ENCODE results near the gene ZNF80. TPM values are rescaled to one million over a fixed set of nuclear protein-coding genes. Genes with fewer than 3 reads are reported as not detected.

ZNF80 gene
- total and polyA plus RNA-seq, 2 donors from 2014 or later = 0.28 TPM; not detected in 1

- Histone ChIP-seq H3K9me3 (ENCODE audit: control insufficient read depth in 2 of 3, insufficient read depth in 1 of 3, low read length in 3 of 3) (no peaks in the 10 kb centered on the region), H3K36me3 (ENCODE audit: control insufficient read depth in 2 of 3, insufficient read depth in 3 of 3, low read length in 3 of 3) (no peaks in the 10 kb centered on the region), H3K4me3 (ENCODE audit: low read length in 3 of 3) (no peak overlapping the region), H3K9ac (ENCODE audit: low read length in 3 of 3) (no peak overlapping the region), H3K27ac (ENCODE audit: low read depth in 2 of 2, low read length in 2 of 2) (no peak overlapping the region), H3K4me1 (ENCODE audit: control insufficient read depth in 2 of 3, insufficient read depth in 2 of 3, low read depth in 1 of 3, low read length in 3 of 3) (no peaks in the 10 kb centered on the region), H3K27me3 (ENCODE audit: control insufficient read depth, insufficient read depth, low read length) (no peaks in the 10 kb centered on the region)
- intact Hi-C loops (cut with DNase I) = no loop called here
- no peak for DNase-seq
- FAIRE-seq = peak; percentile 72
- TF ChIP-seq CTCF (IDR thresholded peaks at IDR 0.05; ENCODE audit: borderline replicate concordance, extremely low read depth, insufficient read depth) = no peak
Observed at GRCh38 chr3:114259566-114259965, 22.2 kb upstream of the ZNF80 start.

- Histone ChIP-seq H3K36me3 (ENCODE audit: control insufficient read depth in 2 of 3, insufficient read depth in 3 of 3, low read length in 3 of 3) (no peaks in the 10 kb centered on the region), H3K27ac (ENCODE audit: low read depth in 2 of 2, low read length in 2 of 2) (no peak overlapping the region), H3K27me3 (ENCODE audit: control insufficient read depth, insufficient read depth, low read length) (no peaks in the 10 kb centered on the region), H3K9me3 (ENCODE audit: control insufficient read depth in 2 of 3, insufficient read depth in 1 of 3, low read length in 3 of 3) (no peaks in the 10 kb centered on the region), H3K4me1 (ENCODE audit: control insufficient read depth in 2 of 3, insufficient read depth in 2 of 3, low read depth in 1 of 3, low read length in 3 of 3) (no peaks in the 10 kb centered on the region), H3K9ac (ENCODE audit: low read length in 3 of 3) (no peak overlapping the region), H3K4me3 (ENCODE audit: low read length in 3 of 3) (no peak overlapping the region)
- intact Hi-C loops (cut with DNase I) = no loop called here
- DNase-seq = no peak
- TF ChIP-seq CTCF (IDR thresholded peaks at IDR 0.05; ENCODE audit: borderline replicate concordance, extremely low read depth, insufficient read depth) = no peak
- no peak for FAIRE-seq
Observed at GRCh38 chr3:114253505-114253904, 16.1 kb upstream of the ZNF80 start.

GRCh38 chr3:114252954-114253353 is 15.6 kb upstream of the ZNF80 start:
- Histone ChIP-seq H3K9ac (ENCODE audit: low read length in 3 of 3) (no peak overlapping the region), H3K4me1 (ENCODE audit: control insufficient read depth in 2 of 3, insufficient read depth in 2 of 3, low read depth in 1 of 3, low read length in 3 of 3) (no peaks in the 10 kb centered on the region), H3K9me3 (ENCODE audit: control insufficient read depth in 2 of 3, insufficient read depth in 1 of 3, low read length in 3 of 3) (no peaks in the 10 kb centered on the region), H3K4me3 (ENCODE audit: low read length in 3 of 3) (no peak overlapping the region), H3K27ac (ENCODE audit: low read depth in 2 of 2, low read length in 2 of 2) (no peak overlapping the region), H3K36me3 (ENCODE audit: control insufficient read depth in 2 of 3, insufficient read depth in 3 of 3, low read length in 3 of 3) (no peaks in the 10 kb centered on the region), H3K27me3 (ENCODE audit: control insufficient read depth, insufficient read depth, low read length) (no peaks in the 10 kb centered on the region)
- DNase-seq = no peak
- FAIRE-seq = no peak
- intact Hi-C loops (cut with DNase I) = no loop called here
- TF ChIP-seq CTCF (IDR thresholded peaks at IDR 0.05; ENCODE audit: borderline replicate concordance, extremely low read depth, insufficient read depth) = no peak

GRCh38 chr3:114242947-114243346 is 5.6 kb upstream of the ZNF80 start:
- H3K4me3 ChIP-seq (ENCODE audit: low read length in 3 of 3) = no peak overlapping the region
- H3K27me3 ChIP-seq (ENCODE audit: control insufficient read depth, insufficient read depth, low read length) = no peaks in the 10 kb centered on the region
- no peak for FAIRE-seq
- no peak overlapping the region for H3K27ac ChIP-seq (ENCODE audit: low read depth in 2 of 2, low read length in 2 of 2)
- intact Hi-C loops (cut with DNase I) = no loop called here
- H3K9ac ChIP-seq (ENCODE audit: low read length in 3 of 3) = no peak overlapping the region
- no peaks in the 10 kb centered on the region for H3K36me3 ChIP-seq (ENCODE audit: control insufficient read depth in 2 of 3, insufficient read depth in 3 of 3, low read length in 3 of 3)
- TF ChIP-seq CTCF (IDR thresholded peaks at IDR 0.05; ENCODE audit: borderline replicate concordance, extremely low read depth, insufficient read depth) = no peak
- H3K4me1 ChIP-seq (ENCODE audit: control insufficient read depth in 2 of 3, insufficient read depth in 2 of 3, low read depth in 1 of 3, low read length in 3 of 3) = no peaks in the 10 kb centered on the region
- DNase-seq = no peak
- H3K9me3 ChIP-seq (ENCODE audit: control insufficient read depth in 2 of 3, insufficient read depth in 1 of 3, low read length in 3 of 3) = no peaks in the 10 kb centered on the region

All from kidney (tissue), 14 donors.